Lower leg skin (tissue), 3 donors: ENCODE results near the gene KRTAP4-9.

Experiments
- POLR2A ChIP-seq, 2 donors: fragments of 450-650 bp; IDR thresholded peaks; one replicate each; pipeline ENCODE4 v1.6.1; 2016 to 2017; ENCODE audit warnings: antibody characterized with exemption in 2 of 2, mild to moderate bottlenecking in 1 of 2, moderate library complexity in 1 of 2
- TF ChIP-seq, protein P1 (sequence below), 3 donors: fragments of 450-650 bp; IDR thresholded peaks; one replicate each; pipeline ENCODE4 v1.5.1; 2016; ENCODE audit warnings: antibody characterized with exemption in 3 of 3, mild to moderate bottlenecking in 3 of 3, moderate library complexity in 2 of 3

DNA sequence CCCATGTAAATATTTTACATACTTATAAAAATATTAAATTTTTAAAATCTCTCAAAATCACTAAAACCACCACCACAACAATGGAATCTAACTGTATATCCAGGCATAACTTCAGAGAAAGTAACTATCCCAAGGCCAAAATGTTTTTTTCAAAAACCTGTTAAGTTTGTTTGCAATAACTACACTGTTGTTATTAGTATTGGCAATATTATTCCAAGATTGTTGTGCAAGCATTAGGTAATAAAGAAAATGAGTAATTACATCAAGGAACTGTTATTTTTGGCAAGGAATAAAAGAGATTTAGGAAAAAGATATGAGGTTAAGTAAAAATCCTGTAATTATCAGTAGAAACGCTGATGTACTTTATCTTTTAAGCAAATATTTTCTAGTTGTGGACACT, 22.2 kb downstream of the KRTAP4-9 start:
- no peak for TF ChIP-seq POLR2A (IDR thresholded peaks at IDR 0.05)
- TF ChIP-seq, protein P1, sequence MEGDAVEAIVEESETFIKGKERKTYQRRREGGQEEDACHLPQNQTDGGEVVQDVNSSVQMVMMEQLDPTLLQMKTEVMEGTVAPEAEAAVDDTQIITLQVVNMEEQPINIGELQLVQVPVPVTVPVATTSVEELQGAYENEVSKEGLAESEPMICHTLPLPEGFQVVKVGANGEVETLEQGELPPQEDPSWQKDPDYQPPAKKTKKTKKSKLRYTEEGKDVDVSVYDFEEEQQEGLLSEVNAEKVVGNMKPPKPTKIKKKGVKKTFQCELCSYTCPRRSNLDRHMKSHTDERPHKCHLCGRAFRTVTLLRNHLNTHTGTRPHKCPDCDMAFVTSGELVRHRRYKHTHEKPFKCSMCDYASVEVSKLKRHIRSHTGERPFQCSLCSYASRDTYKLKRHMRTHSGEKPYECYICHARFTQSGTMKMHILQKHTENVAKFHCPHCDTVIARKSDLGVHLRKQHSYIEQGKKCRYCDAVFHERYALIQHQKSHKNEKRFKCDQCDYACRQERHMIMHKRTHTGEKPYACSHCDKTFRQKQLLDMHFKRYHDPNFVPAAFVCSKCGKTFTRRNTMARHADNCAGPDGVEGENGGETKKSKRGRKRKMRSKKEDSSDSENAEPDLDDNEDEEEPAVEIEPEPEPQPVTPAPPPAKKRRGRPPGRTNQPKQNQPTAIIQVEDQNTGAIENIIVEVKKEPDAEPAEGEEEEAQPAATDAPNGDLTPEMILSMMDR (IDR thresholded peaks at IDR 0.05): no peak
